Activated naive CD4-positive, alpha-beta T cell treated with Interleukin-2 at 50 U/mL for 16 hours (primary cell): ENCODE results near the gene OR10K2.
"Not testable (repeated sequence)": the region's sequence is repeated elsewhere in the genome, so short reads cannot be mapped to it uniquely, and the experiment has no call there.

ENCODE experiments used
- DNase-seq: peaks from one replicate; pipeline ENCODE4 v3.0.0-alpha.2; 2020

The OR10K2 gene, protein sequence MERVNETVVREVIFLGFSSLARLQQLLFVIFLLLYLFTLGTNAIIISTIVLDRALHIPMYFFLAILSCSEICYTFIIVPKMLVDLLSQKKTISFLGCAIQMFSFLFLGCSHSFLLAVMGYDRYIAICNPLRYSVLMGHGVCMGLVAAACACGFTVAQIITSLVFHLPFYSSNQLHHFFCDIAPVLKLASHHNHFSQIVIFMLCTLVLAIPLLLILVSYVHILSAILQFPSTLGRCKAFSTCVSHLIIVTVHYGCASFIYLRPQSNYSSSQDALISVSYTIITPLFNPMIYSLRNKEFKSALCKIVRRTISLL

DNA sequence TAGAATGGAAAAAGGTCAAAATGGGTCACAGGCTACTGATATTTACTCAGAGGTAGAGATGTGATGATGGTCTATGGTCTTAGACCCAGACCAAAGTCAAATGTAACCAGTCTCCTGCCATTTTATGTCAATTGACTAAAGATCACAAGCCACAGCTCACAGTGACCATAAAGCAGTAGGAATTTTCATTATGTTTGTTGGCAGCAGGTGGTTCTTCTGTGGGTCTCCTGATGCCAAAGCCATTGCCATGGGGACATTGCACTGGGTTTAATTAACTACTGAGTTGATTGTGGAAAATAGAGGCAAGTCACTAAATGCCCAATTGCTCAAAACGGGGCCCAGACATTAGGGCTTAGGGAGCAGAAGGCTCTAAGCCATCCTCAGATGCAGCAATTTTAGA lies at the start of gene OR10K2:
Gene OR10K2, minus strand, starts transcription at position 101 of the 400 bp plus-strand sequence. CDS start 5,371 bp downstream, outside the sequence.
- DNase-seq: no peak

GRCh38 chr1:158471920-158472319 lies 45.9 kb upstream of the OR10K2 start, which contains the start of gene OR10R2:
Gene OR10R2 (plus strand): TSS chr1:158472220. CDS start chr1:158472326, 106 bp downstream.
- no peak for DNase-seq

- no peak for DNase-seq
Measured at GRCh38 chr1:158461534-158461933, 35.5 kb upstream of the OR10K2 start, which contains the start of gene OR10K1. Gene OR10K1 (plus strand): TSS chr1:158461834. CDS start chr1:158465562, 3,728 bp downstream.

DNA sequence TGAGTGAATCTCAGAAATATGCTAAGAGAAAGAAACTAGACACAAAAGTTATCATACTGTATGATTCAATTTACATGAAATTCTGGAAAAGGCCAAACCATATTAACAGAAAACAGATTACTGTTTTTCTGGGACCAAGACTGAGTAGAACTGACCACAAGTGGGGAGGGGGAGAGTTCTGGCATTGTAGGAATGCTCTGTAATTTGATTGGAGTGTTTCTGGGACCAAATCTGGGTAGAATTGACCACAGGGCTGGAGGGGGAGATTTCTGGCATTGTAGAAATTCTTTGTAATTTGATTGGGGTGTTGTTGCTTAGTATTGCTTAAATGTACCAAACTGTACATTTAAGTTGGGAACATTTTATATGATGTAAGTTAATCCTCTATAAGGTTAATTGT lies 32.2 kb upstream of the OR10K2 start:
- no peak for DNase-seq

- no peak for DNase-seq
Measured at GRCh38 chr1:158457246-158457645, 31.2 kb upstream of the OR10K2 start.

- no peak for DNase-seq
Measured at GRCh38 chr1:158454537-158454936, 28.5 kb upstream of the OR10K2 start.

DNA sequence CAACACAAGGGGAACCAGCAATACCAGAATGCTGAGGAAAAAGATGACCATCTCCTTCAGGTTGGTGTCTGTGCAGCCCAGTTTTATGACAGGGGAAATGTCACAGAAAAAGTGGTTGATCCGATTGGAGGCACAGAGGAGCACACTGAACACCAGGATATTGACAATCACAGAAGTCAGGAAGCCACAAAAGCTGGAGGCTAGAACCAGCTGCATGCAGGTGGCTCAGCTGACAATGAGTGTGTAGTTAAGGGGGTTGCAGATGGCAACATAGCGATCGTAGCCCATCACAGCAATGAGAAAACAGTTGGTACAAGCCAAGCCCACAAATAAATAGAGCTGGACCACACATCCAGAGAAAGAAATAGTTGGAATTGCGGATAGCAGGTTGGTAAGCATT lies 19.3 kb upstream of the OR10K2 start:
- DNase-seq: no peak

DNA sequence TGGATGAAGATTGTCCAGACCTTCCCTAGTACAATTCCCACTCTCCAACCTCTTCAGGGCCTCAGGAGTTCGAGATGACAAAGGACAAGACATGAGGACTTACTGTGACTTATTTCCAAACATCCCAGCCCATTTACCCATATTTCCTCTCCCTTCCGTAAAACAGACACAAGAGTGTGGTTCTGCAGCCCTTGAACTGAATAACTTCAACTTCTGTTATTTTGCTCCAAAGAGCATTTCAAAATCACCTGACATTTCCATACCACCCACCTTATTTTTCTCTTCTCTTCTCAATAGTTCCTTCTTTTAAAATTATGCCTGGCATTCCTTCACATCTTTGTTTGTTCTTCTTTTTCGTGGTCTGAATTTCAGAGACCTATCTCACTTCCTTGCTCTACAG lies 8.7 kb upstream of the OR10K2 start:
- no peak for DNase-seq

DNA sequence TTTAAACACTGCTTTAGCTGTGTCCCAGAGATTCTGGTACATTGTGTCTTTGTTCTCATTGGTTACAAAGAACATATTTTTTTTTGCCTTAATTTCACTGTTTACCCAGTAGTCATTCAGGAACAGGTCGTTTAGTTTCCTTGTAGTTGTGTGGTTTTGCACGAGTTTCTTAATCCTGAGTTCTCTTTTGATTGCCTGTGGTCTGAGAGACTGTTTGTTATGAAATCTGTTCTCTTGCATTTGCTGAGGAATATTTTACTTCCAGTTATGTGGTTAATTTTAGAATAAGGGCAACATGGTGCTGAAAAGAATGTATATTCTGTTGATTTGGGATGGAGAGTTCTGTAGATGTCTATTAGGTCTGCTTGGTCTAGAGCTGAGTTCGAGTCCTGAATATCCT lies 4.1 kb upstream of the OR10K2 start:
- not testable (repeated sequence) for DNase-seq

DNA sequence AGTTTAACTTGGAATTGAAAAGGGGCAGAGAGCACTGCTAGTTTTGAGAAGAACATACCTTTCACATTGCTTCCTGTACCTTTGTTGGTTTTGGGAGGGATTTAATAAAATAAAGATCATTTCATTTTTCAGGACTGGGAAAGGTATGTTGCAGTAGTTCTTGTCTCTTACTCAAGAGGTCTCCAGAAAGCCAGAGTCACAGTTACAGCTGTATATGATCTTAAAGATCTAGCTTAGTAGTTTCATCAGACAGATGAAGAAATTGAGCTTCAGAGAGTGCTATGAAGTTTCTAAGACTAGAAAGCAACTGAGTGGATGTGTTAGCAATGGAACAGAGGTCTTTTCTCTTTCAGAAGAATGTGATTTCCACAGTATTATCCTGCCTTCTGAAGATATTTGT lies 1.0 kb downstream of the OR10K2 start:
- DNase-seq: no peak

DNA sequence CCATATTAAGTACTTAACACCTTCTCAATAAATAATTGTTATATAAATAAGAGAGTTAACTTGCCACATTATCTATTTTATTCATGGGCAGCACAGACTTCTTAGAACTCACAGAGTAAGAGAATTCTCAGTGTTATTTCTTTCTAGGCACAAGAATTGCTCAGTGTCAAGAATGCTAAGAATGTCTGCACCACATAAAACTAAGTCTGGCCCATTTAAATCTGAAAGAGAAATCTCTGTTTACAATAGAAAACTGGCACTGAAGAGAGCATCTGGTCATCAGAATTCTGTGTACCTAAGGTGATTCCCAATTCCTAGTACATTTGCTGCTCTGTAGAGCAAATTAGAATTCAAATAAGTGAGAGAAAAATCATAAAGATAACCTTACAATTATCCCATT lies 3.8 kb downstream of the OR10K2 start:
- DNase-seq: no peak

- DNase-seq: no peak
Measured at GRCh38 chr1:158417586-158417985, 8.5 kb downstream of the OR10K2 start.

- DNase-seq: no peak
Measured at GRCh38 chr1:158414651-158415345, 11.2 kb downstream of the OR10K2 start.

- DNase-seq: no peak
Measured at GRCh38 chr1:158407092-158407491, 18.9 kb downstream of the OR10K2 start.

- no peak for DNase-seq
Measured at GRCh38 chr1:158400871-158401270, 25.2 kb downstream of the OR10K2 start.

DNA sequence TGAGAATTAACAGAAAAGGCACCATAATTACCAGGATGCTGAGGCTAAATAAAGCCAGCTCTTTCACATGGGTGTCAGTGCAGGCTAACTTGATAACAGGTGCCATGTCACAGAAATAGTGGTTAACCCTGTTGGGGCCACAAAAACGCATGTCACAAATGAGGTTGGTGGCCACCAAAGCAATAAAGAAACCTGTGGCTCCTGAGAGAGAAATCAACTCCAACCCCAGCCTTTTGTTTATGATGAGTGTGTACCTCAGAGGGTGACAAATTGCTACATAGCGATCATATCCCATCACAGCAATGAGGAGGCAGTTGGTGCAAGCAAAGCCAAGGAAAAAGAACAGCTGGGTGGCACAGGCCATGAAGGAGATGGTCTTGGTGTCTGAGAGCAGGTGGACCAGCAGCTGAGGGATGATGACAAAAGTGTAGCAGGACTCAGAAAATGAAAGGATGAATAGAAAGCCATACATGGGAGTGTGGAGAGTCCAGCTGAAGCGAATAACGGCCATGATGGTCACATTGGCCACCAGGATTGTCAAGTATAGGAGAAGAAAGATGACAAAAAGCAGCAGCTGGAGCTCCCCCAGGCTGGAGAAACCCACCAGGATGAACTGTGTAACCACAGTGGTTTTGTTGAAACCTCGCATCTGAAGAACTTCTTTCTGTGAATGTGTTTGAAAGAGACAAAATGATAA lies 27.1 kb downstream of the OR10K2 start, which contains the start of gene OR10T2:
Gene OR10T2, minus strand, starts transcription at position 649 of the 697 bp plus-strand sequence. Its CDS starts 0 bp downstream, at position 649.
- DNase-seq: no peak

- no peak for DNase-seq
Measured at GRCh38 chr1:158396646-158397045, 29.4 kb downstream of the OR10K2 start.

DNA sequence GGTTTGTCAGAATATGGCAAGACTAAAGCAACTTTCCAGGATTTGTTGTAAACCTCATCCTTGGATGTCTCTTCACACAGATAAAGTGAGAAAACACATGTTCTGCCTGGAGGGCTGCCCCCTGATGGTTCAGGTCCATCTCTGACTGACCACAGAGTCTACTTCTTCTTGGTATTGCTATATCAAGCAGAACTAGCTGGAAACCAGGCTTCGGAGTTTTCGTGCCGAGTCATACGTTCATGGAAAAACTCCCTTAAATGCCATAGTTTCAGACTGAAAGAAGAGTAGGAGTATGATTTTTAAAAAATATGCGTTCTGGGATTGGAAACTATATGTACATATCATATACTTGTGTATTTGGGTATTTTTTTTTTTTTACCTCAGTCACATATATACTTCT lies 32.6 kb downstream of the OR10K2 start:
- no peak for DNase-seq

DNA sequence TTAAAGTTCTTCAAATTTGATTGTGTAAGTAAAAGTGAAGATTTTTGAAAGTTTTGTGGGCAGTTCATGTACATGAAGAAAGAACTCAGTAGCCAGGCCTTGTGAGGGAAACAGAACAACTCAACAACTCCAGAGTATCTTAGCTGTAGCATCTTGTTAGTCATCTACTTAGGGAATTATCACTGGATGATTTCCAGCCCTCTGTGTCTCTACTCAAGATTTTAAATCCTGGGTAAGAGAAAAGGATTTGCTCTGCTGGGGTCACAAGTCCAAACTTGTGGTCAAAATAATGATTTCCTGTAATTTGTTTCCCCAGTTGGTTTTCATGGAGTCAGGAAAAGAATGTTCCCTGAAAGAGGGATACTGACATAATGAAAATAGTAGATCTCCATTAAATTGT lies 34.9 kb downstream of the OR10K2 start:
- DNase-seq: no peak

DNA sequence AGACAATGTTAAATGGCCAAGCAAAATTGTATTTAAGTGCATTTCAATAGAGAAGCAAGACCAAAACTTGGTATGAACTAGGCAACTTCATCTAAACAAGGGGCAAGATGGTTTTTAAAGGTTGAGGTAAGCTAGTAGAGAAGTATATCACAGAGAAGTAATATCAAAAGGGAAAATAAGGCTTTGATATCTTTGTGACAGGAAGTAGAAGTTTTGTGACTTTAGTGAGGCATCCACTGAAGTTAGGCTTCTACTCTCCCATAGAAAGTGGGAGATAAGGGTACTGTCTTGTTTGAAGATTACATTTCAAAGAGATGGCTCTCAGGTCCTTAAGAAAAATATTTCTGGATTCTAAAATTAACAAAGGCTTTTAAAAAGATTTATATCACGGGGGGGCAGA lies 35.7 kb downstream of the OR10K2 start:
- no peak for DNase-seq

DNA sequence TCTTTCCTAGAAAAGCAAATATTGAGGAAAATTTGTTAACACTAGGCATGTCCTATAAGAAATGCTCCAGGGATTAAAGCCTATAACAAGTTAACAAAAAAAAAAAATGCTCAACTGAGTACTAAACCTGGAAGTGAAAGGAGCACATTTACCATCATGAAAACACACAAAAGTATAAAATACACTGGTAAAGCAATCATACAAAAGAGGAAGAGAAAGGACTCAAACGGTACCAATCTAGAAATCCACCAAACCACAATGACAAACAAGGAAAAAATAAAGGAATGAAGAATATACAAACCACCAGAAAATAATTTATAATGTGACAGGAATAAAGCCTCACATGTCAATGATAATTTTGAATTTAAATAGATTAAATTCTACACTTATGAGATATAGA lies 51.2 kb downstream of the OR10K2 start:
- no peak for DNase-seq

DNA sequence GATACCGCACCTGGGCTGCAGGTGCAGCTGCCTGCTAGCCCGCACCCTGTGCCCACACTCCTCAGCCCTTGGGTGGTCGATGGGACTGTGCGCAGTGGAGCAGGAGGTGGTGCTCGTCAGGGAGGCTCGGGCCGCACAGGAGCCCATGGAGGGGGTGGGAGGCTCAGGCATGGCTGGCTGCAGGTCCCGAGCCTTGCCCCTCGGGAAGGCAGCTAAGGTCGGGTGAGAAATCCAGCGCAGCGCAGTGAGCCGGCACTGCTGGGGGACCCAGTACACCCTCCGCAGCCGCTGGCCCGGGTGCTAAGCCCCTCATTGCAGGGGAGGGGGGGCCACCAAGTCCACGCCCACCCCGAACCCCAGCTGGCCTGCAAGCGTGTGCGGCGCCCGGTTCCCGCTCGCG lies 51.9 kb downstream of the OR10K2 start:
- DNase-seq: not testable (repeated sequence)

- no peak for DNase-seq
Measured at GRCh38 chr1:158371188-158371953, 54.7 kb downstream of the OR10K2 start.
